A673 (cell line): ENCODE results near the gene CGNL1.

Source experiments
- CTCF ChIP-seq: fragments of 300-800, 200-600 bp; sonication (generic); conservative IDR thresholded peaks from 2 replicates; pipeline ENCODE4 v1.5.1; 2017; ENCODE audit warnings: low read depth, mild to moderate bottlenecking, antibody characterized with exemption, low read length, moderate library complexity, mixed read lengths
- EZH2 ChIP-seq: fragments of 200-600 bp; sonication (generic); IDR thresholded peaks from 2 replicates; pipeline ENCODE4 v1.6.1; 2017; ENCODE audit warnings: borderline replicate concordance, low read depth, mild to moderate bottlenecking, mixed read lengths, antibody characterized with exemption, low read length; ENCODE audit not compliant: poor library complexity, severe bottlenecking

- TF ChIP-seq CTCF = no peak
- TF ChIP-seq EZH2 = no peak
Measured at GRCh38 chr15:57554812-57555179, 178.5 kb downstream of the CGNL1 start.
